Activated gamma-delta T cell treated with Interleukin-2 at 50 U/mL for 16 hours (primary cell): Measurements from ENCODE around the gene CAMTA1.

Experiments
- DNase-seq: peaks from one replicate; pipeline ENCODE4 v3.0.0-alpha.2; 2020

CAMTA1 gene

DNA sequence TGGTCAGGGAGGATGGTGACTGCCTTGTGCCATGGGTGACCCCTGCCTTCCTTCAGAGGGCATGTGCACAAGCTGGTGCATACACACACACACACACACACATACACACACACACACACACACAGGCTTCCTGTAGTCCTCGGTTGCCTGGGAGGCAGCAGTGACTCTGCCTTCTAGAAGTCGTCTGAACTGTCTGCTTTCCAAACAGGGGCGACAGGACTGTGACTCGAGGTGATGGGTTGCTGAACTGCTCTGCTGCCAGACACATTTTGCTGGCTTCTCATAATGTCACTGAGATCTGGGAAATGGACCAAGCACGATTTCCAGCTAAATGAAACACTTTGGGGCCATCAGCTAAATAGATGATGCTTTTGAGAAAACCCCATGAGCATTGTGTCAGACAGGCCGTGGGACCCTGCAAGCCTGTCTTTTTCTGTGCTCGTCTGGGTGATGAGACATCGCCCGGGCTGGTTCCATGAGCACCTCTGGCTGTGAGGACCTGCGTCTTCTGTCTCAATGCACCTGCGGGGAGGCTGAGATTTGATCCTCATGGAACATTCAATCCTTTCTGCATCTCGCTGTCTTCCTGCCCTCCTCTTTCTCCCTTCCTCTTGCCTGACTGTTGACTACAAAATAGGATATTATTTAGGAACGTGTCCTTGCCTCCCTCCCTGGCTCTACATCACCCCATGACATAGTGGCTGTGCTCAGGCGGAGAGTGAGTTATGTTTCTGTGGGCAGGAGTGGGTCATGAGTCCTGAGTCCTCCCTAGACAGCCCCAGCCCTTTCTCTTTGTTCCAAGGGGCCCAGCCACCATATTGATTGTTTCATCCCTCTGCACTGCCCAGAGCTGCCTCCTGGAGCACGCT, 436.8 kb downstream of the CAMTA1 start:
- no peak for DNase-seq

DNA sequence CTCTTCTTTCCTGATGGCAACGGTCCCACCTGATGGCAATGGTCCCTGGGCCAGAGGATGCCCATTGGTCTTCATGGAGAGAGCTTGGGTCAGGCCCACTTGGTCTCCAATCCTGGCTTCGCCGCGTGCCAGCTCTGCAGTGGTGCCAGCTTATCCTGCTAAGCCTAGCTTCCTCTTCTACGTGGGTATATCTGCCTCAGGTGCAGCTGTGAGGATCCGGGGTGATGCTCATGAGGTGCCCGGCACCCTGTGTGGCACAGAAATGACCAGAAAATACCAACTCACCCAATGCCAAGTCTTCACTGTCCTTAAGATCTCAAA, 437.4 kb downstream of the CAMTA1 start:
- no peak for DNase-seq

DNA sequence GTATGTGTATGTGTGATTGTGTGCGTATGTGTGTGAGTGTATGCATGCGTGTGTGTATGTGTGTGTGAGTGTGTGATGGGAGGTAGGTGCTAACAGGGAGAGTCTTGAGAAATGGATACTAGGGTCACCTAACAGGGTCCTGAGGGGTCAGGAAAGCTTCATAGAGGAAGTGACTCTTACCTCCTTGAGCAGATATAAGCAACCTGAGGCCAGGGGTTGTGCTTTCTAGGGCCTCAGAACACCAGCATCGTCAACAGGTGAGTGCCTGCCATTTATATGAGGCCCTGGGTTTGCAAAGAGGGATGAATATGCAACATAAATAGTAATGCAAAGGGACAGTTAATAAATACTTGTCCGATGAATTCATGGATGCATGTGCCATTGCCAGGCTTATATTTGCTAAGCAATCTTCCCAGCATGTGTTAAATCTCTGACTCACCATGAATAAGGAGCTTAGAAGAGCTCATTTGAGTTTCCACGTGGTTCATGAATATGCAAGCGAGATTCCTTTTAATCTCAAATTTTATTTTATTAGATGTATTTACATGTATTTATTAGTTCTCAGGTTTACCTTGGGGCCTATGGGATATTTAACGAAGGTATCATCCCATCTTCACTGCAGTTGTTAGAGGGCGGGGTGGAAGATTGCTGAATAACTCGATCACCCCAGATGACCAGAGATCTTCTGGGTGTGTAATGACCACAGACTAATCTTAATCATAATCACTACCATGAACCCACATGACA, 438.3 kb downstream of the CAMTA1 start:
- no peak for DNase-seq

DNA sequence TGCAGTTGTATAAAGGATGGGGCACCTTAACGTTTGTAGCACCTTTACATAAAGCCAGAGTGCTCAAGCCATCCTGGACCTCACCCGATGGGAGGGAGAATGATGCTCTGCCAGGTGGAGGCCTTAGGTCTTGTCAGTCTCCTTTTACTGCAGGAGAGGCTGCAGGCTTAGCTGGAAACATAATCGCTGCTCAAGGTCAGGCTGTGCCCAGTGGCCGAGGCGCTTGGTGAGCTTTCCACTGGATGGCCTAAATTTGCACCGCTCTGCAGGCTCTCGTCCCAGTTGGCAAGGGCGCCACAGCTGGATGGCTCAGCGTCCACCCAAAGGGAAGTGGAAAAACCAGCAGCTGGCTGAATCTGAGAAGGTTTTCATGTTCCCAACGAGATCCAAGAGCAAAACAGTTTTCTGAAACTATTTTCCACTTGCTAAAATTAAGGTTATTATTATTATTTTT, 438.9 kb downstream of the CAMTA1 start:
- no peak for DNase-seq

DNA sequence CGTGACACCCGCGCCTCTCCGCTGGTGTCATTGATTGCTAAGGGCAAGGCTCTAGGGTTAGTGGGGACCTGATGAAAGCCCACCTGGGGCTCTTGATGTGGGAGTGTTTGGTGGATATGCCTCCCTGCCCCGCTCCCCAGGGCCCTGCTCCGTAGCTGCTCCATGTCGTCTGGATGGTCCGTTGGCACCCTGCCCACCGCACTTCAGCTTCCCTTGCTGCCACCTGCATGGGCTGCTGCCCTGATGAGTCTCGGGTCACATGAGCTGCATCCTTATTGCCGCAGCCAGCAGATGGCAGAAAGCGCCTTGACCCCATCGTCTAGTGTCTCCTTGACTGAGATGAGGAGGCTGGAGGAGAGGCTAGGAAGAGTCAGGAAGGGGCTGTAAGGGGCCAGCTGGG, 439.4 kb downstream of the CAMTA1 start:
- DNase-seq, result no peak

DNA sequence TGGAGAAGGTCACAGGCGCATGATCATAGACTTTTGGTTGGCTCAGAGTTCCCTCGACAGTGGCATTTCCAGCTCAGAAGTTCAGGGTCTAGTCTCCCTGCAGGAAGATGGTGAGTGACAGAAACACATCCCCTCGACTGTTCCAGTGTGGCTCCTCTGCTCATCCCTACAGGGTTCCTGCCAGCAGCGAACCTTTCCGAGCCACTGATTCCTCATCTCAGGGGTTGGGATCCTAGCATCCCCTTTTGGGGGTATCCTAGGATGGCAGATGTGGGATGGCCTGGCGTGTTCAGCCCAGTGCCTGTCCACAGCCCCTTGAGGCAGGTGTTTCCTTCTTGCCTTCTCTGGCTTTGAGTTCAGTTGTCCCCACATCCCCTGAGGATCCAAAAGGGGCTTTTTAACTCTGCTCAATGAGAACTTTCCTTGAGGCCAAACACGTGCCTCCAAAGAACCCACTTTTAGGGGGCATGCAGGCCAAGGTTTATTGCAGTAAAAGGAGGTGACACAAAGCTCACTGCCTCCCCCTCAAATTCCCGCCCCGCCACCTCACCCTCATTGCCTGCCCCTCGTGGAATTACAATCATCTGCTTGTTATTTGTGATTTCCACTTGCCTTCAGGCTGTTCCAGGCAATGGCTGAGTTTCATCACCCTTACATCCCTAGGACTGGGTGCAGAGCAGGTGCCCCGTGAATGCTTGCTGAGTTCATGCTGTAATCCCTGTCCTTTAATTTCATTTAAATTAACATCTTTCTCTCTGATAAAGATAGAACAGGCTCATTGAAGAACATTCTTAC, 440.7 kb downstream of the CAMTA1 start:
- DNase-seq, result no peak

DNA sequence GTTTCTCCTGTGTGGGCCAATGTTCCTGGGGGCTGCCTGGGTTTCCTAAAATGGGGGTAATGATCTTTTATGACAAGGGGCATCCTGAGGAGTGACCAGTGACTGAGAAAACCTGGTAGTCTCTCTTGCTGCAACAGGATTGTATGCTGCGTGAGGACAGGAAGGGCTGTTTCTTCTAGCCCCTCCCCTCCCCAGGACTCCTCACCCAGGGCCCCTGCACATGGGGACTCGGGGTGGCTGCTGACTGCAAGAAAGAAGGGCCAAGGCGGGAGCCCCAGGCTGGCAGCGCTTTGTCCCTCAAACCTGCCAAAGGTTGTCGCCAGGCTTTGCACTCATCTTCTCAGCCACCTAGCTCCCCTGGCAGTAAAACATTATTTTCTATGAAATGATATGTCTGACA, 442.4 kb downstream of the CAMTA1 start:
- no peak for DNase-seq

DNA sequence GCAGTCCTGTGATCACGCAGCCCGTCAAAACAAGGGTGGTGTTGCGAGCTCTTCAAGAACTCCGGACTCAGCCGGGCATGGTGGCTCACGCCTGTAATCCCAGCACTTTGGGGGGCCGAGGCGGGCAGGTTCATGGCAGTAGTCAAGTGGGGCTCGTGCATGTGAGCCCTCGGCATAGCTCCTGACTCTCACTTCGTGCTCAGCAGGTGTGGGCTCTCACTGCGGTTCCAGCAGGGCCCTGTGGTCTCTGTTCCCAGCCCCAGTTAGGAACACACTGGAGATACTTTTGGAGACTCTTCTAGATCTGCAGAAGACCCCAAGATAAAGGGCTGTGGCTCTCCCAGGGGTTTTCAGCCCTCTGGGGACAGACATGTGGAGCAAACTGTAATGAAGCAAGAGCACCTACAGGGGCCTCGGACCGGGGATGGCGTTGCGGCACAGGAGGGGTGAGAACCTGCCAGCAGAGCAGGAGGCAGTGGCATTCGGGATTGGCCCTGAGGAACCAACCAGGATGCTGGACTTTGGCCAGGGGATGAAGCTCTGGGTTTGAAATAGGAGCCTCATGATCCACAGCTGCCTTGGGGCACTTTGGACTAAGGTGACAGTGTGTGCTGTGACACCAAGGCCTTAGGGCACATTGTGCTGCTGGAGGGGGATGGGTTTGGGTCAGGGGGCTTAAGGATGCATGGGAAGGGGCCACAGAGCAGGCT, 443.2 kb downstream of the CAMTA1 start:
- no peak for DNase-seq

DNA sequence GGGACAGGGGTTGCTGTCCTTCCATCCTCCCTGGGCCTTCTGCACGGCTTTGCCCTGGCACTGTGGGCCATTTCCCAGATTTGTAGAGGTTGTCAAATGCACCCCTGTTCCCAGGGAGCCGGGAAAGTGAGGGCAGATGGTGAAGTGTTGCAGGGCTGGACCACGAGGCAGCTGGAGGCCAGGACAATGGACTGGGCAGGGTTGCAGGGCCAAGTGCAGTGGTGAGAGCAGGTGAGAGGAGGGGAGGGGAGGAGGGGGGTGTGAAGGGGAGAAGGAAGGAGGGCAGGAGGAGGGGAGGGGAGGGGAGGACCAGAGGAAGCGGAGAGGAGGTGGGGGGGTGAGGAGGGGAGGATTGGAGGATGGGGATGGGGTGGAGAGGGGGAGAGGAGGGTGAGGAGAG, 443.9 kb downstream of the CAMTA1 start:
- no peak for DNase-seq

DNA sequence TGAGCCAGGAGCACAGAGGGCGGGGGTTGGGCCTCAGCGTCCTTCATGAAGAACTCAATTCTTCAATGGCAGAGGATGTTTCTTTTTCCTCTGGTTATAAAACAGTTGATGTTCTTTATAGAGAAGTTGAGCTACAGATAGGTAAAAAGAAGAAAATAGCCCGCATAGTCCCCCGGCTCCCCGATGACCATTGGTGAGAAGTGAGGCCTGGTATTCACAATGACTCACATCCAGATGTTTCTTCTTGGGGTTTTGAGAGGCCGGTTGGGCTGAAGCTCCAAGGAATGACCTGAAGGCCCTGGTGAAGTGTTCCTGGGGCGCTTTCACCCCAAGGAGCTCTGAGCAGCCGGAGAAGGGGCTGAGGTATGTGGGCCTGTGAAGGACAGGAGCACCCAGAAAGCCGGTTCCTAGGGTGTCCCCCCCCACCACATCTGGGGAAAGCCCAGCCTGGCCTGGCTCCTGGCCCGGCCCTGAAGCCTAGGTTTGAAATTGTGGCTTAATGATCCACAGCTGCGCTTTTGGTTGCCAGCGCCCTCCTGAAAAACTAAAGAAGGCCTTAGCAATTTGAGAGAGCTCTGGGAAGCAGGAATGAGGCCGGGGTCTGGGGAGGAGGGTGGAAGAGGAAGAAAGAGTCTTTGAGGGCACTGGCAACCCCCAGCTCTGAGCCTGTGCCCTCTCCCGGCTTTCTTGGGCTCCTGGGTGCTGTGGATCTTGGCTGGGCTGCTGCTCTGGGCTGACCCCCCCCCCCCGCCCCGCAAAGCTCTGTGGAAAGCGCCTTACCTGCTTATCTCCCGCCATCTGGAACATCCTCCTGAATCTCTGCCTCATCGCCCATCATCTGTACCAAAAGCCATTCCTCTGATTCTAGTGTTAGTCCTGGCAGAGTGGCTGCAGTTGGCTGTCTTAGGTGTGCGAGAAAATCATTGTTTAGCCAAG, 444.7 kb downstream of the CAMTA1 start:
- no peak for DNase-seq

DNA sequence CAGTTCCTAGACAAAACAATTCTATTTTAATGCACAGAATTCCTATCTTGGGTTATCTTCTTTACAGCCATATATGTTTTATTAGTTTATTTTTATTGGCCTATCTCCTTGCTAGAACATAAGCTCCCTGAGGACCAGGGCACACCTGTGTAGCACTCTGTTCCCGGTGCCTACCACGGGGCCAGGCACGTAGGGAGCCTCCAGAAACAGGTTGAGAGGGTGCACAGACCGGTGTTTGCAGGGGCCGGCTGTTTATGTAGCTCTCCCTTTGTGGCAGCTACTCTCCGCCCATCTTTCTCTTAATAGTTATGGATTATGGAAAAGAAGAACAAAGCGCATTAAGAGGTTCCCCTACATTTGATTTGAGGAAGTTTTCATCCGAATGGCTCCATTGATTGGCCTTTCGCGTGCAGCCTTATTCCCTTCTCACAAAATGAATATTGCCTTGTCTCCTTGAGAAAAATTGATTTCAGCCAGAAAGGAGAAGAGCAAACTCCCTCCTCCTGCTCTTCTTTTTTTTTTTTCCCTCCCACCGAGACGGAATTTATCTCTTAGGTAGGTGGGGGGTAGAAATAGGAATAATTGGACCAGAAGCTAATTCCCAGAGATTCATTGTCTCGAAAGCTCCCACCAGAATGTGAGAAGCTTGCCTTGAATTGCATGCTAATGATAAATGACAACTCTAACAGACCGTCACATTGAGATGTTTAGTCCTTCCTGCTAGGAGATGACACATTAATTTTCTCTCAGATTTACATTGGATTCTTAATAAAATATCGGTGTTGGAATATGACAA, 447.4 kb downstream of the CAMTA1 start:
- DNase-seq, result no peak

DNA sequence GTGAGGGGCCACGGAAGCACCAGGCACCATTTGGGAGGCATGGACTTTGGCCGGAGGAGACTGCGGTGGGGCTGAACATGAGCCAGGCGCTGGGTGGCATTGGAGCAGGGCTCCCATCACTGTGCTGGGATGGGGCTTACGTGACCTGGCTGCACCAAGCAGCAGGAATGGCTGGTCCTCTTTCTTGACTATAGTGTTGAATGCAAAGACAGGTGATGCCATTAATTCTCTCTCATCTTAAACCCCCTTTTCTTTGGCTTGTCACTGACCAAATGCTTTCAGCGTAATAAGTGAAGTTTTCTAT, 447.9 kb downstream of the CAMTA1 start:
- DNase-seq, result no peak

DNA sequence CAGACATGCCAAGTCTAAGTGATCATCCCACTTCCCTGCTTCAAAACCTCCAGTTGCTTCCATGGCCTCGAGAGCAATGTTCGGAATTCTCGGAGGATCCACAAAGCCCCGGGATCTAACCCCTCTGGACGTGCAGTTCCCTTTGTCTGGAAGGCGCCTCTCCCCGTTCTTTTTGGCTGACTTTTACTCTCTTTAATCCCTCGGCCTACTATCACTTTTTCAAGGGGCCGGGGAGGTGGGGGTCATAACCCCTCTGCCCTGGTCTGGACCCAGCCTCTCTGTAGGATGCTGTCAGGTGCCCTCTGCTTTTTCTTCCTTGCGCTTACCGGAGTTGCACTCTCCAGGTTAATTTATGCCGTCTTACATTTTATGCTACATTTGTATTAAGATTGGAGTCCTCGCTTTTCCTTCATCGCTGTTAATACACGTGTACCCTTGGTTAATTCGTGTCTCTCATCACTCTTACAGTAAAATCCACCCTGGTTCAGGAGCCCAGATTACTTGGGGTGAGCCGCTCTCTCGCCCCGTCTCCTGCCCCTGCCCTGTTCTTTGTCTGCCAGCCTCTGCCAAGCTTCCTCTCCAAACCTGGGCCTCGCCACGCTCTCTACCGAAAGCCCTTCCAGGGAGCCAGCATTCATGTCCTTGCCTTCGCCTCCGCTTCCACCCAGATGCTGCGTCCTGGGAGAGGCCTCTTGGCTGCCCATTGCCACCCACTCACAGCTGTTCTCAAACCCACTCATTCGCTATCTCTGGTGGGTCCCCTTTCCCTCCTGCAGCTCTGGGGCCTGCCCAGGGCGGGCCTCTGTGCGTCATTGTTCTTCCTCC, 448.6 kb downstream of the CAMTA1 start:
- DNase-seq, result no peak

DNA sequence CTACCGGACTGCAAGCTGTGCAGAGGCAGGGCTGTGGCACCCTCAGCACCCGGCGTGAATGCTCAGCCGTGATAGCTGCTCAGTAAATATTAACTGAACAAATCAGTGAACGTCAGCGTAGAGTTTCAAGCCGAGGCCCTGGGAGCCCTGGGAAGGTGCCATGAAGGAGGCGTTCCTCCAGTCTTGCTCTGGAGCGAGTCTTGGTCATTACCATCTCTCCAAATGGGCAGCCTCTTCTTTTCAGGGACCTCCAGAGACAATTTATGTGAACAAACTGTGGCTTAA, 449.2 kb downstream of the CAMTA1 start:
- DNase-seq, result no peak

DNA sequence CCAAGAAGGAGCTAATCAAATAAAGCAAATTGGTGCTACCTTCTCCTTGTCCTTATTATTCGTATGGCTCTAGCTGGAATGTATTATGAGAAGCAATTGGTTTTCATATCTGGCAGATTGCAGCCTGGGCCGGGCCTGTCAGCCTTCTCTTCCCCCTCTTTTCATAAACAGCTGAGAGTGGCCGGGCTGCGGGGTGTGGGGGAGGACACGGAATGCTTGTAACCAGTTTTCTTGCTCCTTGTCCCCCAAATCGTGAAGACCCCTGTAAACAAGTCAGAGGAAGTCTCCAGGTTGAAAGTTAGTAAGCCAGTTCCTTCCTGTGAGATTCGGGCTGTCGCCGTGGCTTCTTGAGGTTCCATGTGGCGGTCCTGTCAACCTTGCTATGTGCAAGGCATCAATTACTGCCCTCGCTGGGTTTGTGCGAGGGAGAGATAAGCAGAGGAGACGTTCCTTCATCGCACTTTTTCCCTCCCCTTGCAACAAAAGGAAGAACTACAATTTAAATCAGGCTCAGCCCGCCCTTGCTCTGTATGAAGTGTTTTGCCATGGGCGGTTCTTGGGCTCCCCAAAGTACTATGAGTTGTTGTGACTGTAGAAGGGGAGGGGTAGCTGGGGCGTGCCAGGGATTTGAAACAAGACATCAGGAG, 450.7 kb downstream of the CAMTA1 start:
- no peak for DNase-seq

DNA sequence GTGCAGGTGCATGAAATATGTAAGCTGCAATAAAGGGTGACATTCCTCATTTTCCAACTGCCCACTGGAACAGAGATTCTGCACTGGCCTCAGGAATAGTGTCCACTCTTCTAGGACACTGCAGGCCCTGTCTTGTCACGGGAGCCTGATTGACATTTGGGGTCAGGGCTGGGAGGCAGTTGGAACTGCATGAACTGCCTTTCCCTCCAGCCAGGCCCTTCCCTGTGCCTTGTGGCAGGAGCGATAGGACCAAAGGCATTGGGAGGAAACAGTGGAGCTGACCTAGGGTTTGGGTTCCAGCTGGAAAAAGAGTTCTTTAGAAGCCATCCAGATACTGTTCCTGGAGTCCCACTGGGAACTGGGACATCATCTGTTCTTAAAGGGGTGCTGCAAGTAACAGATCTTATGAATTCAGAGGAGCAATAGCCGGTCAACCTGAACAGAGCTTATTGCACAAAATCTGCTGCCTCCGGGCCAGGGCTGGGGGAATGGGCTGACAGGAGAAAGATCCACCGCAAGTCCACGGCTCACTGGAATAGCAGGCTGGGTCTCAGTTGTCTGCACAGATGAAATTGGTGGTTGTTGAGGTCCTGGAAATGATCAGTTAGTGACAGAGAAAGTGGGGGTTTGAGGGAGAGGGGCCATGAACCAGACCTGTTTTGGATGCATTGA, 451.7 kb downstream of the CAMTA1 start:
- DNase-seq, result no peak

DNA sequence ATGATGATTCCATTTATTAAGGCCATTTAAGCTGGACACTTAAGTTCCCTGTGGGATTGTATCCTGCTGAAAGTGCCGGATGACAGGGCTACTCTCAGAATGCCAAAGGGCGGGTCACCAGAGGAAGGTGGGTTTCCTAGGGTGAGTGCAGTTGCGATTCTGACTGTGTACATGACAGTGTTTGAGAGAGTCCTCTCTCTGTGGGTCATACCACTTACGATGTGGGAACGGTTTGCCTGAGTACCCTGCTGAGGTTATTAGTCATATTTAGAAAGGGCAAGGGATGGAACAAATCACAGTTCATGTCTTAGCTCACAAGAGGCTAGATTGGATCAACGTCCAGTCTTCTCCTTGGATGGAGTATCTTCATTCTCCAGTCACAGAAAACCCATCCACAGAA, 461.9 kb downstream of the CAMTA1 start:
- no peak for DNase-seq

DNA sequence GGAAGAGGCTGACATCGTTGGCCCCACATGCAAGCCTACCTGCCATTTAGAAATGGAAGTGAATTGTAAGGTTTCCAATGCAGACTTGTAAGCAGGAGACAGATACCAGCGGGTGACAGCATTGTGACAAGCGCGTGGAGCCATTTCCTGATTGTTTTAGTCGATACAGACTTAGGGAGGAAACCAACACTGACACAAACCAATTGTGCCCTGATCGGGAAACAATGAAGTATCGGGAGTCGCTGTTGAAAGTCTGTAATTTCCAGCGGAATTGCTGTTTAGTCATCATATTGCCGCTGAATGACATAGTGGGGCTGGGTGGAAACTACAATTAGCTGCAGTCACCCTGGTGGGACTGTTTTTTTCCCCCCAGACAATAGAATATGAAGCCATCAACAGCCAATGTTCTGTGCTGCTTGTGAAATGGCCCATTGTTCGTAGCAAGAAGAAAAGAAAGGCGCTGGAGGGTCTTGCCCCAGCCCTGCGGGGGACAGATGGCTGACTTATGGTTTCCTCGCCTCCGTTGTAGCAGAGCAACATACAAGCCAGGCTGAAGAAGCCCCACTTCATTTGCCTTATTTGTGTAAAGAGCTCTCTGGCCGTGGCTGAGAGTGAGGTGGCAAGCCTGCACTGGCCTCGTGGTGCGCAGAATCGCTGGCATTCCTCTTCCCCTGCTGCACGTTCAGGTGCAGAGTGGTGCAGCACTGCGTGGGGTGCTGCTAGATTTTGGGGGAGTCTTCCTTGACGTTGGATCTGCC, 462.7 kb downstream of the CAMTA1 start:
- no peak for DNase-seq
